HuH-7.5 (cell line): ENCODE measurements around the gene GPX6.
"Not testable (repeated sequence)": the region's sequence is repeated elsewhere in the genome, so short reads cannot be mapped to it uniquely, and the experiment has no call there.

ENCODE experiments used
- DNase-seq: peaks from one replicate; pipeline ENCODE4 v3.0.0; 2011; ENCODE audit warnings: low spot score

The GPX6 gene

GRCh38 chr6:28480253-28480932 is 35.2 kb downstream of the GPX6 start:
- no peak for DNase-seq

GRCh38 chr6:28478518-28478917 is 37.1 kb downstream of the GPX6 start:
- no peak for DNase-seq

GRCh38 chr6:28474441-28475219 is 41.0 kb downstream of the GPX6 start:
- peak; percentile 15 for DNase-seq

GRCh38 chr6:28469153-28469745 is 46.3 kb downstream of the GPX6 start:
- not testable (repeated sequence) for DNase-seq

DNA sequence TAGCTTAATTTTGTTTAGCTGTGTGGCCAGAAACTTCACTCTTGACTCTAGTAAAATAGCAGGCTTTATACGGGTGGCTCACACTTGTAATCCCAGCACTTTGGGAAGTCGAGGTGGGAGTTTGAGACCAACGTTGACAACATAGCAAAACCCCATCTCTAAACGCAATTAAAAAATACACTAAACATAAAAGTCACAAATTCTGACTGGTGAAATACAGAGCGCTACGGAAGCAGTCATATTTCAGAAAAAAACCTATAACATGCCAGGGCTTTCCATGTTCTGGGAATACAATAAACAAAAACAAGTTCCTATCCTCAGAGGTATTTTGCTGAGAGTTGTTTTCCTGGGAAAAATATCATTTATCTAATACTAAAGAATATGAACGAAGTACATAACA is 47.5 kb downstream of the GPX6 start:
- DNase-seq: no peak

DNA sequence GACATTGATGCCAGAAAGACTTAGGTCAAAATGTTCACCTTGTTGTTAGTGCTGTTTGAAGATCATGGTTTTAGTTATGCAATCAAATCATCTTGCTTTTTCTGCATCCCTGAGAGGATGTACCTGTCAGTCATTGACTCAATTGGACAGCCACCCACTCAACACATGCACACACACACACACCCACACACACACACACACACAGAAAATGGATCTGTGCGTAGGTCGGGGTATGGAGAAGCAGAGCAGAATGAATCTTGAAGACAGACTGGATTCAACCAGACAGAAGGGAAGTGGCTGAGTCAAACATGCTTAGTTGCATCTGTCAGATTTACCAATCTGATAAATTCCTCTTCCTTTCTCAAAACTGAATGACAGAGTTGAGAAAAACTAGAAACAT is 53.2 kb downstream of the GPX6 start:
- no peak for DNase-seq

GRCh38 chr6:28458568-28458967 is 57.0 kb downstream of the GPX6 start:
- no peak for DNase-seq
